Stimulated activated CD4-positive, alpha-beta T cell treated with anti-CD3 and anti-CD28 coated beads, Interleukin-2, amount 100 ng/mL, for 24 hours (primary cell): ENCODE results near the gene LEMD1.

Experiments used
- DNase-seq, 2 donors: peaks; one replicate each; pipeline ENCODE4 v3.0.0-alpha.2; 2020

LEMD1 gene

GRCh38 chr1:205351984-205352713, 69.7 kb downstream of the LEMD1 start:
- DNase-seq: no peak

- no peak for DNase-seq
These were observed 71.1 kb downstream of the LEMD1 start for GRCh38 chr1:205350691-205351141.

GRCh38 chr1:205350124-205350523, 71.7 kb downstream of the LEMD1 start:
- no peak for DNase-seq

- DNase-seq: no peak
These were observed 73.0 kb downstream of the LEMD1 start for GRCh38 chr1:205348554-205349487.

- DNase-seq: no peak
These were observed 74.8 kb downstream of the LEMD1 start for GRCh38 chr1:205346956-205347574.

- DNase-seq: no peak
These were observed 76.1 kb downstream of the LEMD1 start for GRCh38 chr1:205345761-205346160.

- peak; percentile 57 to 58 for DNase-seq
These were observed 77.6 kb downstream of the LEMD1 start for GRCh38 chr1:205344066-205344928.

GRCh38 chr1:205343431-205344065, 78.3 kb downstream of the LEMD1 start:
- peak in 1 of 2 donors; percentile 27 for DNase-seq

GRCh38 chr1:205342986-205343385, 78.9 kb downstream of the LEMD1 start:
- no peak for DNase-seq

GRCh38 chr1:205340676-205341075, 81.2 kb downstream of the LEMD1 start:
- DNase-seq: no peak

GRCh38 chr1:205339717-205340116, 82.1 kb downstream of the LEMD1 start:
- no peak for DNase-seq

GRCh38 chr1:205339197-205339702, 82.6 kb downstream of the LEMD1 start:
- no peak for DNase-seq

- no peak for DNase-seq
These were observed 83.8 kb downstream of the LEMD1 start for GRCh38 chr1:205338011-205338410.

GRCh38 chr1:205337481-205337880, 84.4 kb downstream of the LEMD1 start:
- DNase-seq: no peak

GRCh38 chr1:205335692-205336091, 86.2 kb downstream of the LEMD1 start:
- DNase-seq: peak; percentile 84

- DNase-seq: no peak
These were observed 89.7 kb downstream of the LEMD1 start for GRCh38 chr1:205332015-205332791.
